H9 (cell line): ENCODE measurements around the gene TSPAN5. TPM values are rescaled to one million over a fixed set of nuclear protein-coding genes. Genes with fewer than 3 reads are reported as not detected.

Experiments
- DNase-seq: peaks from one replicate; pipeline ENCODE4 v3.0.0-alpha.2; 2017
- H2AFZ ChIP-seq: one replicate; pipeline ENCODE4 v1.6.1; 2013; ENCODE audit warnings: mild to moderate bottlenecking, low read length, control low read depth, moderate library complexity
- H2AK5ac ChIP-seq: 2 replicates; pipeline ENCODE4 v1.6.1; 2013; ENCODE audit warnings: low read length, control low read depth, mixed read lengths; ENCODE audit not compliant: insufficient read length
- H2BK120ac ChIP-seq: one replicate; pipeline ENCODE4 v1.6.1; 2013; ENCODE audit warnings: low read depth, mild to moderate bottlenecking, low read length, control low read depth, inconsistent platforms; ENCODE audit not compliant: poor library complexity, severe bottlenecking
- H2BK12ac ChIP-seq: 2 replicates; pipeline ENCODE4 v1.6.1; 2013; ENCODE audit warnings: low read length, control low read depth, mixed read lengths, low read depth; ENCODE audit not compliant: insufficient read length
- H2BK15ac ChIP-seq: 2 replicates; pipeline ENCODE4 v1.6.1; 2013; ENCODE audit warnings: low read depth, low read length, control low read depth
- H2BK20ac ChIP-seq: one replicate; pipeline ENCODE4 v1.6.1; 2013; ENCODE audit warnings: low read depth, mild to moderate bottlenecking, low read length, control low read depth, inconsistent platforms; ENCODE audit not compliant: poor library complexity, severe bottlenecking
- H2BK5ac ChIP-seq: 2 replicates; pipeline ENCODE4 v1.6.1; 2013; ENCODE audit warnings: low read length, control low read depth, mixed read lengths; ENCODE audit not compliant: insufficient read length
- H3K14ac ChIP-seq: 2 replicates; pipeline ENCODE4 v1.6.1; 2013; ENCODE audit warnings: low read length, control low read depth; ENCODE audit not compliant: insufficient read depth
- H3K18ac ChIP-seq: 2 replicates; pipeline ENCODE4 v1.6.1; 2013; ENCODE audit warnings: low read depth, mild to moderate bottlenecking, mixed read lengths, low read length, control low read depth; ENCODE audit not compliant: insufficient read length
- H3K23ac ChIP-seq: 2 replicates; pipeline ENCODE4 v1.6.1; 2013; ENCODE audit warnings: low read length, control low read depth, mixed read lengths, low read depth; ENCODE audit not compliant: insufficient read length
- H3K23me2 ChIP-seq: 2 replicates; pipeline ENCODE4 v1.6.1; 2013; ENCODE audit warnings: low read depth, mild to moderate bottlenecking, mixed read lengths, low read length, control low read depth; ENCODE audit not compliant: insufficient read length, poor library complexity, severe bottlenecking
- H3K27ac ChIP-seq: 2 replicates; pipeline ENCODE4 v1.5.1; 2013; ENCODE audit warnings: low read length, control low read depth, mixed read lengths, low read depth; ENCODE audit not compliant: insufficient read length
- H3K27me3 ChIP-seq: 2 replicates; pipeline ENCODE4 v1.6.1; 2013; ENCODE audit warnings: low read length, control low read depth, inconsistent platforms; ENCODE audit not compliant: insufficient read depth
- H3K4ac ChIP-seq: 2 replicates; pipeline ENCODE4 v1.6.1; 2013; ENCODE audit warnings: low read depth, mild to moderate bottlenecking, control low read depth, inconsistent platforms, low read length, moderate library complexity
- H3K4me1 ChIP-seq: 2 replicates; pipeline ENCODE4 v1.6.1; 2013; ENCODE audit warnings: low read length, control low read depth, inconsistent platforms; ENCODE audit not compliant: insufficient read depth
- H3K4me2 ChIP-seq: 2 replicates; pipeline ENCODE4 v1.6.1; 2013; ENCODE audit warnings: low read length, control low read depth, mixed read lengths; ENCODE audit not compliant: insufficient read length, insufficient read depth
- H3K56ac ChIP-seq: 2 replicates; pipeline ENCODE4 v1.6.1; 2013; ENCODE audit warnings: low read depth, mild to moderate bottlenecking, mixed read lengths, low read length, control low read depth; ENCODE audit not compliant: insufficient read length
- H3K79me1 ChIP-seq: 2 replicates; pipeline ENCODE4 v1.6.1; 2013; ENCODE audit warnings: low read depth, mild to moderate bottlenecking, moderate library complexity, low read length, control low read depth, inconsistent platforms; ENCODE audit not compliant: insufficient read depth, poor library complexity, severe bottlenecking
- H3K79me2 ChIP-seq: 2 replicates; pipeline ENCODE4 v1.6.1; 2013; ENCODE audit warnings: low read length, control low read depth, inconsistent platforms; ENCODE audit not compliant: insufficient read depth
- H3K9ac ChIP-seq: 2 replicates; pipeline ENCODE4 v1.6.1; 2013; ENCODE audit warnings: low read length, control low read depth, mixed read lengths; ENCODE audit not compliant: insufficient read length; ENCODE audit errors: extremely low read depth
- H3K9me3 ChIP-seq: one replicate; pipeline ENCODE4 v1.6.1; 2013; ENCODE audit warnings: low read depth, low read length, inconsistent platforms; ENCODE audit not compliant: control insufficient read depth
- H3T11ph ChIP-seq: one replicate; pipeline ENCODE4 v1.6.1; 2013; ENCODE audit warnings: mild to moderate bottlenecking, low read length, control low read depth, inconsistent platforms
- H4K20me1 ChIP-seq: one replicate; pipeline ENCODE4 v1.6.1; 2013; ENCODE audit not compliant: control insufficient read depth, insufficient read length, insufficient read depth
- H4K5ac ChIP-seq: 2 replicates; pipeline ENCODE4 v1.6.1; 2013; ENCODE audit warnings: low read depth, mild to moderate bottlenecking, mixed read lengths, low read length, control low read depth; ENCODE audit not compliant: insufficient read length
- H4K8ac ChIP-seq: replicated peaks from 2 replicates; pipeline ENCODE4 v1.6.1; 2013; ENCODE audit warnings: low read length, control low read depth, mixed read lengths, low read depth; ENCODE audit not compliant: insufficient read length
- H4K91ac ChIP-seq: 2 replicates; pipeline ENCODE4 v1.6.1; 2013; ENCODE audit warnings: low read depth, mild to moderate bottlenecking, moderate library complexity, mixed read lengths, low read length, control low read depth; ENCODE audit not compliant: insufficient read length
- H3K27ac Mint-ChIP-seq, 3 experiments: 2 replicates in 2 of 3; 3 replicates in 1 of 3; pipeline ENCODE4 v1.8.0; 2020 to 2021; ENCODE audit warnings: mixed read lengths in 3 of 3, mild to moderate bottlenecking in 1 of 3, moderate library complexity in 1 of 3
- H3K27me3 Mint-ChIP-seq: 2 replicates; pipeline ENCODE4 v1.8.0; 2021; ENCODE audit warnings: low read depth, mild to moderate bottlenecking, moderate library complexity, mixed read lengths
- H3K36me3 Mint-ChIP-seq, 3 experiments: 2 replicates in 2 of 3; 3 replicates in 1 of 3; pipeline ENCODE4 v1.8.0; 2020 to 2021; ENCODE audit warnings: low read depth in 3 of 3, mixed read lengths in 3 of 3; ENCODE audit not compliant: insufficient read depth in 1 of 3
- H3K4me1 Mint-ChIP-seq, 2 experiments: 2 replicates each; pipeline ENCODE4 v1.8.0; 2020; ENCODE audit warnings: mixed read lengths in 2 of 2
- H3K4me3 Mint-ChIP-seq, 2 experiments: 2 replicates in 1 of 2; 3 replicates in 1 of 2; pipeline ENCODE4 v1.8.0; 2020 to 2021; ENCODE audit warnings: mild to moderate bottlenecking in 2 of 2, mixed read lengths in 2 of 2, moderate library complexity in 1 of 2
- H3K9me3 Mint-ChIP-seq, 2 experiments: 2 replicates in 1 of 2; 3 replicates in 1 of 2; pipeline ENCODE4 v1.8.0; 2020; ENCODE audit warnings: mild to moderate bottlenecking in 2 of 2, mixed read lengths in 2 of 2, moderate library complexity in 1 of 2
- CTCF ChIP-seq: fragments of 200-600 bp; sonication (generic); conservative IDR thresholded peaks from 3 replicates; pipeline ENCODE4 v1.8.0; 2021; ENCODE audit warnings: antibody characterized with exemption, mild to moderate bottlenecking
- WGBS: extraction: QIAGEN DNeasy Blood & Tissue Kit; methylation state at CpG from one replicate; pipeline ENCODE4 v1.1.7; 2013; ENCODE audit warnings: missing lambda C conversion rate, low lambda C conversion rate, mixed read lengths; ENCODE audit not compliant: insufficient read length; ENCODE audit errors: extremely low coverage; 5-methylcytosine and 5-hydroxymethylcytosine counted together
- total RNA-seq: library from RNA; stranded (reverse); gene quantifications from 2 replicates; pipeline ENCODE4 v1.2.1, GENCODE V29; 2021

TSPAN5 gene
- total RNA-seq, 1 experiment from 2014 or later = 7.0 TPM

- Mint-ChIP-seq H3K36me3 (no peaks in the 10 kb centered on the region), H3K27ac (no peak overlapping the region), H3K27me3 (no peaks in the 10 kb centered on the region), H3K4me3 (no peak overlapping the region), H3K4me1 (peaks cover 37 to 42% of the 10 kb centered on the region in 2 experiments), H3K9me3 (no peaks in the 10 kb centered on the region)
- Histone ChIP-seq H3T11ph (no peak overlapping the region), H3K27me3 (no peaks in the 10 kb centered on the region), H2BK15ac (no peak overlapping the region), H3K79me1 (no peaks in the 10 kb centered on the region), H3K27ac (no peak overlapping the region), H3K4me2 (no peak overlapping the region), H2AFZ (no peak overlapping the region), H3K14ac (no peak overlapping the region), H4K20me1 (no peaks in the 10 kb centered on the region), H3K56ac (no peak overlapping the region), H2AK5ac (no peak overlapping the region), H2BK20ac (no peak overlapping the region), H3K4ac (no peak overlapping the region), H3K23ac (no peak overlapping the region), H2BK5ac (no peak overlapping the region), H3K23me2 (no peaks in the 10 kb centered on the region), H3K9me3 (no peaks in the 10 kb centered on the region), H3K18ac (no peak overlapping the region), H3K79me2 (peaks cover 2% of the 10 kb centered on the region; the same call in 1 of the 2 replicates), H4K91ac (no peak overlapping the region), H2BK120ac (no peak overlapping the region), H3K4me1 (peaks cover 16% of the 10 kb centered on the region), H3K9ac (no peak overlapping the region), H4K5ac (no peak overlapping the region), H2BK12ac (no peak overlapping the region), H4K8ac (no peak overlapping the region)
- WGBS = no CpG with 5 or more reads among the region's 4 CpGs
- DNase-seq = no peak
- TF ChIP-seq CTCF = no peak
Measured at GRCh38 chr4:98614662-98615061, 43.7 kb downstream of the TSPAN5 start.
